Measurements from ENCODE around the gene MAT2B.

The MAT2B gene

GRCh38 chr5:163548649-163549048 is 43.2 kb downstream of the MAT2B start:
- DNase-seq = no peak

GRCh38 chr5:163551156-163551555 is 45.7 kb downstream of the MAT2B start:
- no peak for DNase-seq

- DNase-seq = no peak
These were observed 47.1 kb downstream of the MAT2B start for GRCh38 chr5:163552536-163552935.

- no peak for DNase-seq
These were observed 55.9 kb downstream of the MAT2B start for GRCh38 chr5:163561339-163561738.

GRCh38 chr5:163562071-163562470 is 56.7 kb downstream of the MAT2B start:
- no peak for DNase-seq

GRCh38 chr5:163563112-163563511 is 57.7 kb downstream of the MAT2B start:
- DNase-seq = no peak

GRCh38 chr5:163563880-163564279 is 58.5 kb downstream of the MAT2B start:
- DNase-seq = no peak

- peak in 34 of 51 donors; percentile 1 to 76 (median 36) for DNase-seq
These were observed 59.0 kb downstream of the MAT2B start for GRCh38 chr5:163564321-163564938.

- no peak for DNase-seq
These were observed 60.1 kb downstream of the MAT2B start for GRCh38 chr5:163565492-163565891.

GRCh38 chr5:163565931-163566608 is 60.7 kb downstream of the MAT2B start:
- peak in 20 of 51 donors; percentile 1 to 37 (median 12) for DNase-seq

- no peak for DNase-seq
These were observed 61.3 kb downstream of the MAT2B start for GRCh38 chr5:163566678-163567077.

GRCh38 chr5:163567811-163568210 is 62.4 kb downstream of the MAT2B start:
- DNase-seq = no peak
